Mesendoderm (in vitro differentiated cells): Measurements from ENCODE around the gene PTER. TPM values are rescaled to one million over a fixed set of nuclear protein-coding genes. Genes with fewer than 3 reads are reported as not detected.

Experiments
- DNase-seq: peaks from one replicate; pipeline ENCODE4 v3.0.0; 2013
- H2AK5ac ChIP-seq: 2 replicates; pipeline ENCODE4 v1.6.1; 2013; ENCODE audit warnings: low read length, inconsistent platforms
- H2BK120ac ChIP-seq: 2 replicates; pipeline ENCODE4 v1.6.1; 2013; ENCODE audit warnings: low read depth, mild to moderate bottlenecking, low read length, moderate library complexity, mixed read lengths
- H2BK15ac ChIP-seq: replicated peaks from 2 replicates; pipeline ENCODE4 v1.6.1; 2013; ENCODE audit warnings: low read depth, mild to moderate bottlenecking, moderate library complexity
- H2BK5ac ChIP-seq: 2 replicates; pipeline ENCODE4 v1.6.1; 2013; ENCODE audit warnings: low read length, inconsistent platforms
- H3K18ac ChIP-seq: 2 replicates; pipeline ENCODE4 v1.6.1; 2013; ENCODE audit warnings: mild to moderate bottlenecking, low read length, mixed read lengths
- H3K23ac ChIP-seq: one replicate; pipeline ENCODE4 v1.6.1; 2013; ENCODE audit warnings: low read length
- H3K27ac ChIP-seq: 2 replicates; pipeline ENCODE4 v1.5.1; 2013; ENCODE audit warnings: low read depth, mild to moderate bottlenecking, inconsistent platforms, low read length, moderate library complexity
- H3K27me3 ChIP-seq: 2 replicates; pipeline ENCODE4 v1.6.1; 2013; ENCODE audit warnings: low read length, control low read depth, mild to moderate bottlenecking, inconsistent platforms; ENCODE audit not compliant: insufficient read depth, poor library complexity
- H3K36me3 ChIP-seq: 2 replicates; pipeline ENCODE4 v1.6.1; 2013; ENCODE audit warnings: low read length, inconsistent platforms; ENCODE audit not compliant: control insufficient read depth, insufficient read depth
- H3K4ac ChIP-seq: one replicate; pipeline ENCODE4 v1.6.1; 2013; ENCODE audit warnings: low read depth, mild to moderate bottlenecking, low read length, moderate library complexity
- H3K4me1 ChIP-seq: 2 replicates; pipeline ENCODE4 v1.6.1; 2013; ENCODE audit warnings: low read depth, low read length, inconsistent platforms; ENCODE audit not compliant: control insufficient read depth
- H3K4me2 ChIP-seq: 2 replicates; pipeline ENCODE4 v1.6.1; 2013; ENCODE audit warnings: low read length
- H3K4me3 ChIP-seq: 2 replicates; pipeline ENCODE4 v1.5.1; 2013; ENCODE audit warnings: mild to moderate bottlenecking, low read length
- H3K56ac ChIP-seq: one replicate; pipeline ENCODE4 v1.6.1; 2013; ENCODE audit warnings: low read length
- H3K79me1 ChIP-seq: 2 replicates; pipeline ENCODE4 v1.6.1; 2013; ENCODE audit warnings: low read length, inconsistent platforms
- H3K79me2 ChIP-seq: 2 replicates; pipeline ENCODE4 v1.6.1; 2013; ENCODE audit warnings: mild to moderate bottlenecking, low read length; ENCODE audit not compliant: control insufficient read depth, insufficient read depth
- H3K9ac ChIP-seq: 2 replicates; pipeline ENCODE4 v1.6.1; 2013; ENCODE audit warnings: low read length, inconsistent platforms
- H4K5ac ChIP-seq: one replicate; pipeline ENCODE4 v1.6.1; 2013; ENCODE audit warnings: low read length
- H4K8ac ChIP-seq: one replicate; pipeline ENCODE4 v1.6.1; 2013; ENCODE audit warnings: low read depth, mild to moderate bottlenecking, control low read depth, low read length, moderate library complexity
- WGBS: extraction: QIAGEN DNeasy Blood & Tissue Kit; methylation state at CpG from one replicate; pipeline ENCODE4 v1.1.7; 2013; ENCODE audit warnings: low lambda C conversion rate, missing lambda C conversion rate; ENCODE audit not compliant: insufficient coverage; ENCODE audit errors: extremely low coverage; 5-methylcytosine and 5-hydroxymethylcytosine counted together
- polyA plus RNA-seq, 2 experiments: library from polyadenylated mRNA; stranded (reverse); fragments of 200-250 nt; gene quantifications; one replicate each; pipeline ENCODE4 v1.2.3, GENCODE V29; 2013

PTER gene, protein sequence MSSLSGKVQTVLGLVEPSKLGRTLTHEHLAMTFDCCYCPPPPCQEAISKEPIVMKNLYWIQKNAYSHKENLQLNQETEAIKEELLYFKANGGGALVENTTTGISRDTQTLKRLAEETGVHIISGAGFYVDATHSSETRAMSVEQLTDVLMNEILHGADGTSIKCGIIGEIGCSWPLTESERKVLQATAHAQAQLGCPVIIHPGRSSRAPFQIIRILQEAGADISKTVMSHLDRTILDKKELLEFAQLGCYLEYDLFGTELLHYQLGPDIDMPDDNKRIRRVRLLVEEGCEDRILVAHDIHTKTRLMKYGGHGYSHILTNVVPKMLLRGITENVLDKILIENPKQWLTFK
- polyA plus RNA-seq (2013, experiment 1 of 2): 7.8 TPM
- polyA plus RNA-seq (2013, experiment 2 of 2): 7.4 TPM

- DNase-seq: peak; percentile 99
- no peaks in the 10 kb centered on the region for H3K79me2 ChIP-seq
- no peak within 1 kb of the TSS for H2BK15ac ChIP-seq
- peak within 1 kb of the TSS; percentile 40 for H3K27ac ChIP-seq
- H3K18ac ChIP-seq: peak within 1 kb of the TSS; percentile 71
- no peak within 1 kb of the TSS for H3K4ac ChIP-seq
- peak within 1 kb of the TSS; percentile 75 for H3K9ac ChIP-seq
- H3K4me2 ChIP-seq: peak within 1 kb of the TSS; percentile 51
- H3K27me3 ChIP-seq: no peaks in the 10 kb centered on the region
- peak within 1 kb of the TSS; percentile 36 for H3K4me3 ChIP-seq
- H4K8ac ChIP-seq: no peak within 1 kb of the TSS
- no peak within 1 kb of the TSS for H3K23ac ChIP-seq
- H3K79me1 ChIP-seq: no peaks in the 10 kb centered on the region
- no peak within 1 kb of the TSS for H2AK5ac ChIP-seq
- WGBS: no CpG with 5 or more reads among the region's 49 CpGs
- H4K5ac ChIP-seq: no peak within 1 kb of the TSS
- H2BK5ac ChIP-seq: peak within 1 kb of the TSS; percentile 62
- H2BK120ac ChIP-seq: no peak within 1 kb of the TSS
- peaks cover 7% of the 10 kb centered on the region for H3K4me1 ChIP-seq
- H3K56ac ChIP-seq: peak within 1 kb of the TSS; percentile 89
- H3K36me3 ChIP-seq: no peaks in the 10 kb centered on the region
Measured at GRCh38 chr10:16436758-16437539, at the start of gene PTER. PTER (plus strand) TSS chr10:16437010; CDS start chr10:16484385, 47,375 bp downstream.

DNA sequence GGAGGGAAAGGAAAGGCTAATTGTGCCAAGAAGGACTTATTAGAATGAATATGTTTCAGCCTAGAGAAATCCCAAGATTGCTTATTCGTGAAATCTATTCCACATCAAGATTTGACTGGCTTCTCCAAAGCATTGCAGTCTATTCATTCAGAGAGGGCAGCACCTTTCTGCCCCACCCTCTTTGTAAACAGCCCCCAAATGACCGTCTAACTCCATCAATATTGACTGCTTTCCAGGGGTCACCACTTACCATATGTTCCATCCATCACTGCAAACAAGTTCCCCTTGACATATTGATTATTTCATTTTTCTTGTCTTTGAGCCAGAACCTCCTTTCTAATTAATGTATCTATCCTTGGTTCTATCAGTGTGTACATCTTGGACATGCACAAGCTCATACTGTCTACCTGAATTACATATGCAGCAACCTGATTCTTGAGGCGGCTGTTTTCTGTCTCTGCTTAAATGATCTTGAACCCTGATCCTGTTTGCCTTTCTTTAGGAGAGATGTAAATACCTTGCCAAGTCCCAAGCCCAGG, 44.2 kb upstream of the PTER start:
- WGBS: no CpG with 5 or more reads among the region's 3 CpGs
- no peak overlapping the region for H3K9ac ChIP-seq

GRCh38 chr10:16393271-16393858, 43.4 kb upstream of the PTER start:
- H3K4me3 ChIP-seq: no peak overlapping the region
- no peaks in the 10 kb centered on the region for H3K27me3 ChIP-seq
- H3K4me2 ChIP-seq: no peak overlapping the region
- H3K27ac ChIP-seq: no peak overlapping the region
- DNase-seq: no peak
- H3K36me3 ChIP-seq: no peaks in the 10 kb centered on the region
- WGBS: no CpG with 5 or more reads among the region's 4 CpGs
- no peaks in the 10 kb centered on the region for H3K79me1 ChIP-seq
- no peak overlapping the region for H3K56ac ChIP-seq
- H2BK15ac ChIP-seq: no peak overlapping the region
- H2BK120ac ChIP-seq: no peak overlapping the region
- H4K5ac ChIP-seq: no peak overlapping the region
- no peak overlapping the region for H3K23ac ChIP-seq
- H3K4ac ChIP-seq: no peak overlapping the region
- no peak overlapping the region for H4K8ac ChIP-seq
- H2BK5ac ChIP-seq: no peak overlapping the region
- H3K79me2 ChIP-seq: no peaks in the 10 kb centered on the region
- H3K9ac ChIP-seq: no peak overlapping the region
- no peak overlapping the region for H2AK5ac ChIP-seq
- H3K4me1 ChIP-seq: no peaks in the 10 kb centered on the region
- no peak overlapping the region for H3K18ac ChIP-seq

More for the DNA sequence above, 44.2 kb upstream of the PTER start:
- no peak overlapping the region for H4K8ac ChIP-seq
- no peak overlapping the region for H2BK15ac ChIP-seq
- H3K79me2 ChIP-seq: no peaks in the 10 kb centered on the region
- H3K27me3 ChIP-seq: no peaks in the 10 kb centered on the region
- no peak overlapping the region for H3K4ac ChIP-seq
- DNase-seq: no peak
- no peak overlapping the region for H3K4me2 ChIP-seq
- no peaks in the 10 kb centered on the region for H3K36me3 ChIP-seq
- no peak overlapping the region for H3K4me3 ChIP-seq
- no peak overlapping the region for H4K5ac ChIP-seq
- no peak overlapping the region for H3K23ac ChIP-seq
- H3K79me1 ChIP-seq: no peaks in the 10 kb centered on the region
- no peak overlapping the region for H2BK120ac ChIP-seq
- H3K4me1 ChIP-seq: no peaks in the 10 kb centered on the region
- H2AK5ac ChIP-seq: no peak overlapping the region
- H3K56ac ChIP-seq: no peak overlapping the region
- no peak overlapping the region for H3K18ac ChIP-seq
- no peak overlapping the region for H3K27ac ChIP-seq
- H2BK5ac ChIP-seq: no peak overlapping the region

DNA sequence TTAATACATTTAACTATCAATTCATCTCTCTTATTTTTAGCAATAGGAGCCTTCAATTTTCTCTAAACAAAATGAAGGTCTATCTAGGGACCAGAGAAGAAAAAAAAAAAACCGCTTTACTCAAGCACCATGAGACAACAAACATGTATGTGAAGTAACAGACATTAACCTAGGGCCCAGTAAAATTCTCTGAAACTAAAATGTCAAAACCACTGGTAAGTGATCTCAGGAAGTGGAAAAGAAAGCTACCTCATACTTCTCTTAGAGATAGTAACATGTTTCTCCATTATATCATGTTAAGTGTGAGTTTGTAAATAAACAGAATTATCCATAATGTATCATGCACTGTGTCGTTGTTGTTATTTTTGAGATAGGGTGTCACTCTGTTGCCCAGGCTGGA, 35.4 kb upstream of the PTER start:
- no peak overlapping the region for H3K56ac ChIP-seq

DNA sequence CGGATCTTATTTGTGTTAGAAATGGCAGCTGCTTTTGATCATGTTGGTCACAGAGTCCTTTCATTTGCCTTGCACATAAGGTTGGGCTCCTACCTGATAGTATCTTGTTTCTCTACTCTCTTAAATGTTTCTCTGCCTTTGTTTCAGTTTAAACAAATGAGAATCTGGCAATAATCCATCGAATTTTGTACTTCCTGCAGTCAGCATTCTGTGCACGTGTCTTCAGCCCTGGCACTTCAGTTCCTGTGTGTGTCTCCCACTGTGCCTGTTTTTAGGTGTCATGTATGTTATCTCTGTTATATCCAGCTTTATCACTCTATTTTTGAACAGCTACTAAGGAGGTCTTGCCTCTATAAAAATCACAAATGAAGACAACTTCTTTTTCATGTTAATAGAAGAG, 28.4 kb upstream of the PTER start:
- Histone ChIP-seq H3K4me3 (no peak overlapping the region), H4K8ac (no peak overlapping the region), H3K79me1 (no peaks in the 10 kb centered on the region), H2BK5ac (no peak overlapping the region), H3K9ac (no peak overlapping the region), H3K4me2 (no peak overlapping the region), H3K36me3 (no peaks in the 10 kb centered on the region), H3K27me3 (no peaks in the 10 kb centered on the region), H3K27ac (no peak overlapping the region), H3K56ac (no peak overlapping the region), H4K5ac (no peak overlapping the region), H3K79me2 (no peaks in the 10 kb centered on the region), H2AK5ac (no peak overlapping the region), H3K4ac (no peak overlapping the region), H2BK15ac (no peak overlapping the region), H2BK120ac (no peak overlapping the region), H3K18ac (no peak overlapping the region), H3K23ac (no peak overlapping the region), H3K4me1 (no peaks in the 10 kb centered on the region)
- no CpG with 5 or more reads among the region's 3 CpGs for WGBS
- no peak for DNase-seq

More for the DNA sequence above, 35.4 kb upstream of the PTER start:
- DNase-seq: no peak
- no peak overlapping the region for H4K8ac ChIP-seq
- H4K5ac ChIP-seq: no peak overlapping the region
- no peak overlapping the region for H3K4me3 ChIP-seq
- no peak overlapping the region for H3K23ac ChIP-seq
- no peak overlapping the region for H2AK5ac ChIP-seq
- no peak overlapping the region for H2BK15ac ChIP-seq
- no peak overlapping the region for H3K4me2 ChIP-seq
- no peak overlapping the region for H3K9ac ChIP-seq
- no peaks in the 10 kb centered on the region for H3K27me3 ChIP-seq
- no peaks in the 10 kb centered on the region for H3K79me2 ChIP-seq
- no peaks in the 10 kb centered on the region for H3K36me3 ChIP-seq
- no peak overlapping the region for H2BK120ac ChIP-seq
- no peak overlapping the region for H2BK5ac ChIP-seq
- H3K27ac ChIP-seq: no peak overlapping the region
- no peak overlapping the region for H3K18ac ChIP-seq
- no peaks in the 10 kb centered on the region for H3K79me1 ChIP-seq
- no peak overlapping the region for H3K4ac ChIP-seq
- no CpG with 5 or more reads among the region's 2 CpGs for WGBS
- no peaks in the 10 kb centered on the region for H3K4me1 ChIP-seq
